Psoas muscle (tissue), 8 donors: ENCODE results near the gene NMD3. TPM values are rescaled to one million over a fixed set of nuclear protein-coding genes. Genes with fewer than 3 reads are reported as not detected.
"Not testable (repeated sequence)": the region's sequence is repeated elsewhere in the genome, so short reads cannot be mapped to it uniquely, and the experiment has no call there.

Experiments
- ATAC-seq, 4 donors: fragments of 200-7000 bp; cut with Tn5 transposase; one replicate each; pipeline ENCODE4 v1.9.1; 2020; ENCODE audit warnings: moderate library complexity in 3 of 4, mild to moderate bottlenecking in 2 of 4
- DNase-seq, 2 donors: peaks; one replicate each; pipeline ENCODE4 v3.0.0-alpha.2; 2020
- H3K27ac ChIP-seq: fragments of 200-600 bp; one replicate; pipeline ENCODE4 v1.8.0; 2022
- H3K27me3 ChIP-seq, 3 donors: fragments of 200-600 bp in 1 of 3; one replicate each; pipeline versions ENCODE4 v1.6.1 to v1.8.0; 2013 to 2022; ENCODE audit warnings: low read length in 2 of 3, mild to moderate bottlenecking in 2 of 3, moderate library complexity in 1 of 3; ENCODE audit not compliant: insufficient read depth in 3 of 3
- H3K36me3 ChIP-seq, 2 donors: fragments of 200-600 bp in 1 of 2; one replicate each; pipeline versions ENCODE4 v1.6.1 to v1.8.0; 2013 to 2022; ENCODE audit warnings: low read depth in 1 of 2, mild to moderate bottlenecking in 1 of 2, moderate library complexity in 1 of 2; ENCODE audit not compliant: insufficient read depth in 1 of 2
- H3K4me1 ChIP-seq: fragments of 200-600 bp; one replicate; pipeline ENCODE4 v1.8.0; 2022
- H3K4me3 ChIP-seq: fragments of 200-600 bp; one replicate; pipeline ENCODE4 v1.8.0; 2022; ENCODE audit warnings: mild to moderate bottlenecking
- H3K9me3 ChIP-seq: fragments of 200-600 bp; one replicate; pipeline ENCODE4 v1.8.0; 2022
- CTCF ChIP-seq: fragments of 200-600 bp; IDR thresholded peaks from one replicate; pipeline ENCODE4 v1.8.0; 2022; ENCODE audit warnings: antibody characterized with exemption
- WGBS, 3 donors: extraction: QIAGEN DNeasy Blood & Tissue Kit; methylation state at CpG; one replicate each; pipeline versions ENCODE4 v1.1.6 to v1.1.7; 2013; 5-methylcytosine and 5-hydroxymethylcytosine counted together
- intact Hi-C, 2 donors: fragments of 100-400 bp; cut with DNase I; formaldehyde crosslinking; loops; one replicate each; pipeline versions ENCODE4 v1.11.0 to v1.14.2; 2022
- long read RNA-seq, 2 donors: library from polyadenylated mRNA; unstranded; transcript quantifications; one replicate each; pipeline ENCODE4 v2.0.0, GENCODE V29; 2021
- polyA plus RNA-seq, 3 donors: library from polyadenylated mRNA; stranded (reverse); fragments of 200-250 nt; gene quantifications; one replicate each; pipeline ENCODE4 v1.2.3, GENCODE V29; 2013
- total RNA-seq, 4 donors: library from RNA; stranded (reverse); fragmentation: NEBNext Ultra II Directional in 2 of 4; extraction: Animal tissue kit (Norgen Biotek cat#: 25700) in 2 of 4; gene quantifications; one replicate each; pipeline versions ENCODE4 v1.2.1 to v1.2.4, GENCODE V29; 2021 to 2023
- donor health status: healthy with polysubstance abuse.
- donor health status: DM: no; HTN: no; CAD: no; lungs with moderate emphysema.
- donor health status: Bipolar disorder and iron deficiency.
- donor health status: healthy.
- donor health status: DM: yes; HTN: yes; CAD: no.
- donor health status: DM: no; HTN: no; CAD: no.
- donor health status: DM: no; HTN: no; CAD: no.
- donor health status: DM: yes; HTN: yes; CAD: no.

The NMD3 gene
- total RNA-seq = 10 to 100 TPM; 29.5 to 53.4 (median 39.6) TPM
- 10 to 100 TPM; 19.1 to 30.7 (median 21.5) TPM for polyA plus RNA-seq
- long read RNA-seq, donor 1, transcript NMD3-201 (16 exons, 3,049 nt) = major isoform, 17 of 35 reads
- long read RNA-seq, donor 1, partial matches to known transcripts = 0 of 35 reads
- long read RNA-seq, donor 1, other reads (novel, unspliced or antisense) = 15 of 35 reads
- long read RNA-seq, donor 2, transcript NMD3-201 (16 exons, 3,049 nt) = major isoform, 70 of 91 reads
- long read RNA-seq, donor 2, partial matches to known transcripts = 0 of 91 reads
- long read RNA-seq, donor 2, other reads (novel, unspliced or antisense) = 21 of 91 reads

- intact Hi-C loops = loop anchor here in 1 of 2 donors (10.0 kb wide), 1 partner anchor 266 kb away; no protein-coding TSS in a partner anchor
- no peaks in the 10 kb centered on the region for H3K27me3 ChIP-seq
- TF ChIP-seq CTCF = no peak
- peaks cover under 1 to 32% of the 10 kb centered on the region in 2 donors for H3K36me3 ChIP-seq
- DNase-seq = peak; percentile 94 to 97
- peak within 1 kb of the TSS; percentile 86 for H3K27ac ChIP-seq
- H3K4me1 ChIP-seq = peaks cover 19% of the 10 kb centered on the region
- peak; percentile 97 to 99 (median 98) for ATAC-seq
- 0 to 1% (median 1%) methylated on average over 55 to 71 of the region's 71 CpGs for WGBS, 3 donors
- H3K4me3 ChIP-seq = peak within 1 kb of the TSS; percentile 83
- H3K9me3 ChIP-seq = no peaks in the 10 kb centered on the region
Measured at GRCh38 chr3:161220850-161221753, at the start of gene NMD3. Gene NMD3 (plus strand): TSS chr3:161221311. CDS start chr3:161222014, 703 bp downstream.

GRCh38 chr3:161171639-161172552, 49.2 kb upstream of the NMD3 start:
- Histone ChIP-seq H3K27ac (no peak overlapping the region), H3K9me3 (peaks cover 6% of the 10 kb centered on the region), H3K27me3 (no peaks in the 10 kb centered on the region), H3K4me1 (no peaks in the 10 kb centered on the region), H3K4me3 (no peak overlapping the region), H3K36me3 (no peaks in the 10 kb centered on the region)
- 52 to 85% (median 69%) methylated on average over 2 of the region's 2 CpGs for WGBS, 3 donors
- DNase-seq (no peak), ATAC-seq (no peak)
- no peak for TF ChIP-seq CTCF
- intact Hi-C loops = no loop called here

GRCh38 chr3:161175506-161175905, 45.6 kb upstream of the NMD3 start:
- TF ChIP-seq CTCF = no peak
- H3K4me3 ChIP-seq = no peak overlapping the region
- no peak for ATAC-seq
- no peaks in the 10 kb centered on the region for H3K36me3 ChIP-seq
- no peaks in the 10 kb centered on the region for H3K27me3 ChIP-seq
- 61 to 77% (median 67%) methylated on average over 1 of the region's 1 CpG for WGBS, 3 donors
- peaks cover 6% of the 10 kb centered on the region for H3K9me3 ChIP-seq
- intact Hi-C loops = no loop called here
- DNase-seq = no peak
- no peaks in the 10 kb centered on the region for H3K4me1 ChIP-seq
- H3K27ac ChIP-seq = no peak overlapping the region

- no peaks in the 10 kb centered on the region for H3K36me3 ChIP-seq
- H3K27me3 ChIP-seq = no peaks in the 10 kb centered on the region
- no peak overlapping the region for H3K4me3 ChIP-seq
- WGBS, 3 donors = 53 to 61% (median 60%) methylated on average over 3 of the region's 3 CpGs
- no peak for ATAC-seq
- peaks cover 6% of the 10 kb centered on the region for H3K9me3 ChIP-seq
- intact Hi-C loops = no loop called here
- DNase-seq = no peak
- no peak for TF ChIP-seq CTCF
- no peaks in the 10 kb centered on the region for H3K4me1 ChIP-seq
- H3K27ac ChIP-seq = no peak overlapping the region
Measured at GRCh38 chr3:161177991-161178390, 43.1 kb upstream of the NMD3 start.

- intact Hi-C loops, H3K9me3 ChIP-seq, H3K4me1 ChIP-seq, H3K27me3 ChIP-seq, H3K36me3 ChIP-seq, DNase-seq, H3K27ac ChIP-seq, ATAC-seq, H3K4me3 ChIP-seq: not testable (repeated sequence)
- 54 to 68% (median 63%) methylated on average over 1 of the region's 1 CpG for WGBS, 3 donors
Measured at GRCh38 chr3:161181371-161181770, 39.7 kb upstream of the NMD3 start.
